ENCODE results near the gene PATE4.
A peak's percentile ranks its signal among the peaks of the same experiment; 100 is the strongest.

DNA sequence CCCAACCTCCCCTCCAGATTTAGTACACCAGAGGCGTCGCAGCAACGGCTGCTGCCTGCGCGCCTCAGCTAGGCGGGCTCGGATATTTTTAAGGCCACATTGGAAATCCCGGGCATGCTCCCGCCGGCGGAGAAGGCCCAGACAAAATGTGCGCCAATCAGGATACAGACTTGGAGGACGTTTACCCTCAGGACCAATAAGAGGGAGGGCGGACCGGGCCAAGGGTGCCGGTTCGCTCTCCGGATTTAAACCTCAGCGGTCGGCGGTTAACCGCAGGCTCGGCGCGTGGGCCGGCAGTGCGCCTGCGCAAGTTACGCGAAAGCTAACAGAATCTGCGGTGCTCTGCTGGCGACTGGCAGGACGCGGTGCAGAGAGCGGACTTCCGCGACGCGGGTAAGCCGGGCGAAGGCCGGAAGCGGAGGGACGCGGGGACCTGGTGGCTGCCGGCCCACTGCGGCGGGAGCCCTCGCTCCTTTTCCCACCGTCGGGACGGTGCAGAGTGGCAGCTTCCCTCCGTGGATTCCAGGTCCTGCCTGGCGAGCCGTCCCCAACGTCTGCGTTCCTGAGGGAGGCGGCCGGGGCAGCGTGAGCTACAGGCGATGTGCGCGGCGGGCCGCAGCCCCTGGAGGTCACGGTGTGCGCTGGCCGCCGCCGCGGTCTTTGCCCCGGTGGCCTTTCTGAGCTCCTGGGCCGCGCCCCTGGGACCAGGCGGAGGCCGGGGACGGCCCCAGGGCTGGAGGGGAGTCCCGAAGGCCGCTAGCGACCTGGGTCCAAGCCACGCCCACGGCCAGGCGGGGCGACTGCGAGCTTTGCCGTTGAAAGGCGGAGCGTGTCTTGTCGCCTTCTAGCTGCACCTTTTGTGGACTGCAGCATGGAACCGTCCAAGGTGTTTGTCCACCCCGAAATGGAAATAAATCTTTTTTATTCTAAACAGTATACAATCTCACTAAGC is 54.5 kb downstream of the PATE4 start, which contains the start of gene HYLS1:
- TF ChIP-seq CTCF (IDR thresholded peaks at IDR 0.05) (peak; percentile 43 to 48 (median 48)), EP300 (IDR thresholded peaks at IDR 0.05) (no peak), POLR2A (IDR thresholded peaks at IDR 0.05; ENCODE audit: low read depth) (no peak), POLR2AphosphoS5 (IDR thresholded peaks at IDR 0.05) (peak; percentile 93 to 94)
